Measurements from ENCODE around the gene SMIM29. TPM values are rescaled to one million over a fixed set of nuclear protein-coding genes. Genes with fewer than 3 reads are reported as not detected.
A peak's percentile ranks its signal among the peaks of the same experiment; 100 is the strongest.

The SMIM29 gene
- total RNA-seq, 1 donor from 2014 or later: 9.2 TPM

DNA sequence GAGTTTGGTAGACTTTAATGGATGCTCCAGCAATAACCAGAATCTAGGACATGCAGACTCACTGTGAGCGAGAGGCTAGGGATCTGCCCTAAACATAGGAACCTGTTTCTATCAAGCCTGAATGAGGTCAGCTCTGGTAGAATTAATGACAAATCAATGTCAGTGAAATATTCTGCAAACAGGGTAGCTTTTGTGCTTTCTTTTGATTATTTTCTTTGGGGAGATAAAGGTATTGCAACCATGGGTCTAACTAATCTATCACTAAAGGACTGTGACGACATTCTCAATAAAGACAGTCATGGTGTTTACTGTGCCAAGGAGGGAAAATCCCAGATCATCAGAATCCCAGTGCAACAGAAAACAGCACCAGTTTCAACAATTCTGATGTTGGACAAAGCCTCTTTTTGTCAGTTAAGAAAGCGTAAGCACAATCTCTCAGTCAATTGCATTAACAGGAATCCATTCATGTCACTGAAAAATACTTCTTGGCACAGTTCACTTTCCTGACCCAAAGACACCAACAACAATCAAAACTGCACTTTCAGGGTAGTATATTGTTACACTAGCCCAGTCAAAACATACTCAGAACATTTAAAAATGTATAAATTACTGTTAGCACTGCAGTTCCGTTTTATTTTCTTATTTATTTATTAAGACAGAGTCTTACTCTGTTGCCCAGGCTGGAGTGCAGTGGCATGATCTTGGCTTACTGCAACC, 36.8 kb upstream of the SMIM29 start:
- TF ChIP-seq, protein P1, sequence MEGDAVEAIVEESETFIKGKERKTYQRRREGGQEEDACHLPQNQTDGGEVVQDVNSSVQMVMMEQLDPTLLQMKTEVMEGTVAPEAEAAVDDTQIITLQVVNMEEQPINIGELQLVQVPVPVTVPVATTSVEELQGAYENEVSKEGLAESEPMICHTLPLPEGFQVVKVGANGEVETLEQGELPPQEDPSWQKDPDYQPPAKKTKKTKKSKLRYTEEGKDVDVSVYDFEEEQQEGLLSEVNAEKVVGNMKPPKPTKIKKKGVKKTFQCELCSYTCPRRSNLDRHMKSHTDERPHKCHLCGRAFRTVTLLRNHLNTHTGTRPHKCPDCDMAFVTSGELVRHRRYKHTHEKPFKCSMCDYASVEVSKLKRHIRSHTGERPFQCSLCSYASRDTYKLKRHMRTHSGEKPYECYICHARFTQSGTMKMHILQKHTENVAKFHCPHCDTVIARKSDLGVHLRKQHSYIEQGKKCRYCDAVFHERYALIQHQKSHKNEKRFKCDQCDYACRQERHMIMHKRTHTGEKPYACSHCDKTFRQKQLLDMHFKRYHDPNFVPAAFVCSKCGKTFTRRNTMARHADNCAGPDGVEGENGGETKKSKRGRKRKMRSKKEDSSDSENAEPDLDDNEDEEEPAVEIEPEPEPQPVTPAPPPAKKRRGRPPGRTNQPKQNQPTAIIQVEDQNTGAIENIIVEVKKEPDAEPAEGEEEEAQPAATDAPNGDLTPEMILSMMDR (IDR thresholded peaks at IDR 0.05): no peak
- Histone ChIP-seq H3K4me3 (no peak overlapping the region), H3K4me1 (peaks cover 0 to 2% of the 10 kb centered on the region in 2 donors), H3K9me3 (no peaks in the 10 kb centered on the region), H3K27me3 (no peaks in the 10 kb centered on the region), H3K27ac (no peak overlapping the region), H3K36me3 (peaks cover 6 to 19% of the 10 kb centered on the region in 2 donors)
- no peak for DNase-seq (ENCODE audit: low spot score in 2 of 2)
- intact Hi-C loops (cut with DNase I): no loop called here

DNA sequence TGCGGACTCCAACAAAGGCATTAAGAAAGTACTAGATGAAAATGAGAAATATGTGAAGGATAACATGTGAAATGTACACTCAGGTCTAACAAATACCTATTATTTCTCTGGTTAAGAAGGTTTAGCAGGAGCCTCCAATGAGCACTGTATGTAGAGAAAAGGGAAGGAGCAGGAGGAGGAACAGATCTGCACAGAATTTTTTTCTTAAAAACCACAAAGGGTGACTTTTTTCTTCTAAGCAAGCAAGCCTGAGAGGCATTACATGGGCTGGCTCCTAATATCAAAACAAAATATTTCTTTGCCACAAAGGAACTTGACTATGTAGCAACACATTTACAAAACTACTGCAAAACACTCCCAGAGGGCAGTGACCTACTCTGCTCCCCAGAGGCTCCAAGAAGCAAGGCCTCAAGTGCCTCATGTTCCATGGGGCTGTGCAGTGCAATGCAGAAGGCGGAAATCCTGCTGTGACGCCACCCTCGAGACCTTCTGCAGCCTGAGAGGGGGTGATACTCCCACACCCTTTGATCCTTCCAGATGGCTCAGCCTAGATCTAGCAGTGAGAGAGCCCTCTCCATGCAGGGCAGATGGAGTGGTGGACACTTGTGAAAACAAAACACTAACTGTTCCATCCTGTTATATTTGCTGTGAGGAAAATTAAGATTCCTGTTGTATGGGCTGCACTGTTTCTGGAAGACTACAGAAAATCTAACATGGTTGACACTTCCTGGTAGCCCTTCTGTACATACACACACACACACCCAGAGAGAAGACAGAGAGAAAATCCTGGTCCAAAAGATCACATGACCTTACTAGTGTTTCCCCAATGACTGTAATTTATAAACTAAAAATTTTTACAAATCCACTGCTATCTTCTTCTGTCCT, 36.0 kb upstream of the SMIM29 start:
- H3K9me3 ChIP-seq: no peaks in the 10 kb centered on the region
- H3K4me1 ChIP-seq: peaks cover 0 to 2% of the 10 kb centered on the region in 2 donors
- intact Hi-C loops (cut with DNase I): no loop called here
- no peak overlapping the region for H3K27ac ChIP-seq
- no peaks in the 10 kb centered on the region for H3K27me3 ChIP-seq
- no peak overlapping the region for H3K4me3 ChIP-seq
- DNase-seq (ENCODE audit: low spot score in 2 of 2): peak; percentile 10 to 68
- TF ChIP-seq, protein P1 (IDR thresholded peaks at IDR 0.05): no peak
- H3K36me3 ChIP-seq: peaks cover 6 to 19% of the 10 kb centered on the region in 2 donors

DNA sequence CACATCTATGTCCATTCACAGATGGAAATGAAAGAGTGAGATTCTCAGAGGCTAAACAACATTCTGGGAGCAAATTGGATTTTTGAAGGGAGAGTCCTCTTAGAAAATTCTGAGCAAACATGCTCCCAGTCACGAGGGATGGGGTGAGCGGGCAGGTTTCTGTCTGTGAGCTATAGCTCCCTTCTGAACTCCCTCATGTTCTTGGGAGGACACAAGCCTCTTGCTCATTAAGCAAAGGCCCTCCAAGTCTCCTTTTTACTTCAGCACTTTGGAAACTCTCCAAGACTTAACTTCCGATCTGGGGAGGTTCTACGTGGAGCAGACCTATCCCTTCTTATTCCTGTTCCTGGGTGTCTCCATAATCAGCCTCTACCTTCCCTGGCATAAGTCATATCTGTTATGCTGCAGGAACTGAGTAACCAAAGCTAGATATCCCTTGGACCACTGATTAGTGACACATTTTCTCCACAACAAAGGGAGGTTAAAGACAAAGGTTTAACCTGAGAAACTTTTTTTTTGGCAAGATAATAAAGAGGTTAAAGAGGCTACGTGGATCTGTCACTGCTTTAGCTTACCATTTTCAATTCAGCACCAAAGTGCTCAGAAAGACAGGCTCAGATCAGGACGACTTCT, 33.0 kb upstream of the SMIM29 start:
- TF ChIP-seq, protein P1 (IDR thresholded peaks at IDR 0.05): no peak
- intact Hi-C loops (cut with DNase I): no loop called here
- Histone ChIP-seq H3K27me3 (no peaks in the 10 kb centered on the region), H3K9me3 (no peaks in the 10 kb centered on the region), H3K4me3 (no peak overlapping the region), H3K4me1 (no peaks in the 10 kb centered on the region), H3K36me3 (peaks cover 0 to 10% of the 10 kb centered on the region in 2 donors), H3K27ac (no peak overlapping the region)
- DNase-seq (ENCODE audit: low spot score in 2 of 2): no peak

DNA sequence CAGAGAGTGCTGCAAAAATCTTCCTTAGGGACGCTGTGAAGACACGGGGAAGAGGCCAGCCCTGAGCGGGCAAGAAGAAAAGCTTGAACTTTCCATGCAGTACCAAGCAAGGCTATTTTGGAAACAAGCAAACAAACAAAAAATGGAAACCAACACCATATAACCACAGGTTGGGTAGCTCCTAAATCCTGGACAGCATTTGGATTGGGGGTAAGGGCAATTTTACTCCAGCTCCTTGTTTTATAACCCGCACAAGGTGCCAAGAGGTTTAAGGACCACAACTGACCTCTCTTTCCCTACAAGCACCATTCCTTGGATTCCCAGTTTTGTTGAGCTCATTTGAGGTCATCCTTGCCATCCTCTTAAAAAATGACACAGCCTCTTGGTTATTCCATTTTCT, 31.4 kb upstream of the SMIM29 start:
- Histone ChIP-seq H3K4me3 (no peak overlapping the region), H3K27ac (no peak overlapping the region), H3K9me3 (no peaks in the 10 kb centered on the region), H3K4me1 (no peaks in the 10 kb centered on the region), H3K36me3 (peaks cover 0 to 10% of the 10 kb centered on the region in 2 donors), H3K27me3 (no peaks in the 10 kb centered on the region)
- TF ChIP-seq, protein P1 (IDR thresholded peaks at IDR 0.05): no peak
- intact Hi-C loops (cut with DNase I): no loop called here
- no peak for DNase-seq (ENCODE audit: low spot score in 2 of 2)

DNA sequence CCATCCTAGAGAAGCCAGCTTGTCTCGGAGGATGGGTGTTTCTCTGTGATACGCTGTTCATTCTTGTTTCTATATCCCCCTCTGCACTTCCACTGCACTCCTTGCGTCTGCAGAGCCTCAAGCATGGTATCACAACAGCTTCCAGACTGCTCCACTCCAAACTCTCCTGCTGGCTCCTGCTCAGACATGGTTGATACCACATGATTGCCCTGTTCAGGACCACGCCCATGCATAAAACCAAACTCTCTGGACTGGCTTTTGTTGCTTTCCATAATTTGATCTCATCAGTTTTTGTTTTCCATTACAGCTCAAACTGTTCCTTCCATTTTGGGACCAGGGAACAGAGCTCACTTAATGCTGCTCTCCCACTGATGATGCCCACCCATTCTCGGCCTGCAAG, 30.0 kb upstream of the SMIM29 start:
- peak in 1 of 2 donors; percentile 39 for DNase-seq (ENCODE audit: low spot score in 2 of 2)
- Histone ChIP-seq H3K4me3 (no peak overlapping the region), H3K9me3 (no peaks in the 10 kb centered on the region), H3K27ac (no peak overlapping the region), H3K27me3 (no peaks in the 10 kb centered on the region), H3K4me1 (no peaks in the 10 kb centered on the region), H3K36me3 (peaks cover 0 to 7% of the 10 kb centered on the region in 2 donors)
- TF ChIP-seq, protein P1 (IDR thresholded peaks at IDR 0.05): no peak
- intact Hi-C loops (cut with DNase I): no loop called here

Data from ascending aorta (tissue), 2 donors.